ENCODE results near the gene NR2F6. TPM values are rescaled to one million over a fixed set of nuclear protein-coding genes. Genes with fewer than 3 reads are reported as not detected.

Gene NR2F6
- total RNA-seq, 2 donors from 2014 or later, result 1.8 to 2.1 TPM

GRCh38 chr19:17240062-17240752, 5.5 kb downstream of the NR2F6 start:
- Mint-ChIP-seq H3K4me1 (peaks cover 11% of the 10 kb centered on the region), H3K27ac (peak overlapping the region; percentile 37), H3K36me3 (ENCODE audit: low read depth) (no peaks in the 10 kb centered on the region), H3K27me3 (no peaks in the 10 kb centered on the region), H3K4me3 (no peak overlapping the region)
- no peak for ATAC-seq
- no peak for DNase-seq
- no peaks in the 10 kb centered on the region for H3K9me3 ChIP-seq (ENCODE audit: control insufficient read depth, low read length, poor library complexity, severe bottlenecking)

- Mint-ChIP-seq H3K4me3 (peak overlapping the region; percentile 78), H3K27me3 (no peaks in the 10 kb centered on the region), H3K36me3 (ENCODE audit: low read depth) (no peaks in the 10 kb centered on the region), H3K27ac (peak overlapping the region; percentile 37), H3K4me1 (peaks cover 17% of the 10 kb centered on the region)
- ATAC-seq, result no peak
- no peaks in the 10 kb centered on the region for H3K9me3 ChIP-seq (ENCODE audit: control insufficient read depth, low read length, poor library complexity, severe bottlenecking)
- DNase-seq, result no peak
These were observed 7.7 kb downstream of the NR2F6 start for GRCh38 chr19:17237747-17238706.

- H3K36me3 Mint-ChIP-seq (ENCODE audit: low read depth), result no peaks in the 10 kb centered on the region
- H3K4me3 Mint-ChIP-seq, result peak overlapping the region; percentile 75
- no peaks in the 10 kb centered on the region for H3K27me3 Mint-ChIP-seq
- DNase-seq, result no peak
- no peak for ATAC-seq
- H3K27ac Mint-ChIP-seq, result no peak overlapping the region
- H3K9me3 ChIP-seq (ENCODE audit: control insufficient read depth, low read length, poor library complexity, severe bottlenecking), result no peaks in the 10 kb centered on the region
- peaks cover 15% of the 10 kb centered on the region for H3K4me1 Mint-ChIP-seq
These were observed 8.7 kb downstream of the NR2F6 start for GRCh38 chr19:17236811-17237543.

- H3K4me3 Mint-ChIP-seq, result peak overlapping the region; percentile 85
- no peak overlapping the region for H3K27ac Mint-ChIP-seq
- peak; percentile 44 for ATAC-seq
These were observed 9.5 kb downstream of the NR2F6 start for GRCh38 chr19:17235971-17236777.

GRCh38 chr19:17235300-17235970, 10.3 kb downstream of the NR2F6 start:
- Mint-ChIP-seq H3K27ac (no peak overlapping the region), H3K27me3 (no peaks in the 10 kb centered on the region), H3K4me3 (peak overlapping the region; percentile 85), H3K36me3 (ENCODE audit: low read depth) (no peaks in the 10 kb centered on the region), H3K4me1 (peaks cover 13% of the 10 kb centered on the region)
- DNase-seq (peak; percentile 66 to 70 (median 70)), ATAC-seq (peak; percentile 92)
- no peaks in the 10 kb centered on the region for H3K9me3 ChIP-seq (ENCODE audit: control insufficient read depth, low read length, poor library complexity, severe bottlenecking)

More at GRCh38 chr19:17235971-17236777, 9.5 kb downstream of the NR2F6 start:
- no peak for DNase-seq
- Mint-ChIP-seq H3K27me3 (no peaks in the 10 kb centered on the region), H3K4me1 (peaks cover 17% of the 10 kb centered on the region), H3K36me3 (ENCODE audit: low read depth) (no peaks in the 10 kb centered on the region)
- no peaks in the 10 kb centered on the region for H3K9me3 ChIP-seq (ENCODE audit: control insufficient read depth, low read length, poor library complexity, severe bottlenecking)

GRCh38 chr19:17234911-17235299, 10.8 kb downstream of the NR2F6 start:
- no peaks in the 10 kb centered on the region for H3K9me3 ChIP-seq (ENCODE audit: control insufficient read depth, low read length, poor library complexity, severe bottlenecking)
- Mint-ChIP-seq H3K27me3 (no peaks in the 10 kb centered on the region), H3K4me1 (peaks cover 13% of the 10 kb centered on the region), H3K36me3 (ENCODE audit: low read depth) (no peaks in the 10 kb centered on the region), H3K4me3 (peak overlapping the region; percentile 85), H3K27ac (no peak overlapping the region)
- DNase-seq (peak; percentile 46 to 50 (median 49)), ATAC-seq (peak; percentile 66)

- ATAC-seq, result no peak
- no peak for DNase-seq
- peaks cover 13% of the 10 kb centered on the region for H3K4me1 Mint-ChIP-seq
- H3K27ac Mint-ChIP-seq, result no peak overlapping the region
- no peaks in the 10 kb centered on the region for H3K27me3 Mint-ChIP-seq
- no peak overlapping the region for H3K4me3 Mint-ChIP-seq
- H3K36me3 Mint-ChIP-seq (ENCODE audit: low read depth), result no peaks in the 10 kb centered on the region
- H3K9me3 ChIP-seq (ENCODE audit: control insufficient read depth, low read length, poor library complexity, severe bottlenecking), result no peaks in the 10 kb centered on the region
These were observed 13.5 kb downstream of the NR2F6 start for GRCh38 chr19:17232258-17232657.

- ATAC-seq, result no peak
- Mint-ChIP-seq H3K4me3 (no peak overlapping the region), H3K4me1 (peaks cover 19% of the 10 kb centered on the region), H3K27me3 (no peaks in the 10 kb centered on the region), H3K36me3 (ENCODE audit: low read depth) (no peaks in the 10 kb centered on the region), H3K27ac (no peak overlapping the region)
- no peaks in the 10 kb centered on the region for H3K9me3 ChIP-seq (ENCODE audit: control insufficient read depth, low read length, poor library complexity, severe bottlenecking)
- no peak for DNase-seq
These were observed 15.8 kb downstream of the NR2F6 start for GRCh38 chr19:17229890-17230289.

- Mint-ChIP-seq H3K4me1 (peaks cover 12% of the 10 kb centered on the region), H3K27me3 (no peaks in the 10 kb centered on the region), H3K27ac (no peak overlapping the region), H3K4me3 (no peak overlapping the region), H3K36me3 (ENCODE audit: low read depth) (no peaks in the 10 kb centered on the region)
- no peaks in the 10 kb centered on the region for H3K9me3 ChIP-seq (ENCODE audit: control insufficient read depth, low read length, poor library complexity, severe bottlenecking)
- ATAC-seq (no peak), DNase-seq (no peak)
These were observed 17.8 kb downstream of the NR2F6 start for GRCh38 chr19:17227798-17228367.

- ATAC-seq (peak; percentile 90), DNase-seq (peak; percentile 92 to 93 (median 92))
- H3K4me1 Mint-ChIP-seq, result peaks cover 10% of the 10 kb centered on the region
- H3K36me3 Mint-ChIP-seq (ENCODE audit: low read depth), result no peaks in the 10 kb centered on the region
- H3K27me3 Mint-ChIP-seq, result no peaks in the 10 kb centered on the region
- H3K4me3 Mint-ChIP-seq, result peak within 1 kb of the TSS; percentile 94
- peak within 1 kb of the TSS; percentile 85 for H3K27ac Mint-ChIP-seq
- H3K9me3 ChIP-seq (ENCODE audit: control insufficient read depth, low read length, poor library complexity, severe bottlenecking), result no peaks in the 10 kb centered on the region
These were observed 19.5 kb downstream of the NR2F6 start, which contains the start of gene OCEL1 for GRCh38 chr19:17226002-17226933. TSS of gene OCEL1 (plus strand) at chr19:17226226. CDS start at chr19:17226248, 22 bp downstream.

GRCh38 chr19:17225053-17225452, 20.7 kb downstream of the NR2F6 start:
- Mint-ChIP-seq H3K4me3 (peak overlapping the region; percentile 94), H3K27ac (peak overlapping the region; percentile 85)
- DNase-seq, result no peak

More at GRCh38 chr19:17225053-17225452, 20.7 kb downstream of the NR2F6 start:
- Mint-ChIP-seq H3K27me3 (no peaks in the 10 kb centered on the region), H3K36me3 (ENCODE audit: low read depth) (no peaks in the 10 kb centered on the region), H3K4me1 (peaks cover 10% of the 10 kb centered on the region)
- ATAC-seq, result no peak
- no peaks in the 10 kb centered on the region for H3K9me3 ChIP-seq (ENCODE audit: control insufficient read depth, low read length, poor library complexity, severe bottlenecking)

Data from T-helper 17 cell (primary cell).